OCI-LY1 (cell line): Measurements from ENCODE around the gene KEAP1.

Experiments used
- CTCF ChIP-seq: fragments of 200-600 bp; sonication (generic), shearing (Covaris generic); IDR thresholded peaks from 2 replicates; pipeline ENCODE4 v1.5.1; 2017; ENCODE audit warnings: mild to moderate bottlenecking, antibody characterized with exemption, low read length, moderate library complexity, mixed read lengths
- EZH2 ChIP-seq: fragments of 200-600 bp; sonication (generic), shearing (Covaris generic); IDR thresholded peaks from 2 replicates; pipeline ENCODE4 v1.8.0; 2017; ENCODE audit warnings: borderline replicate concordance, mixed run types, mild to moderate bottlenecking, antibody characterized with exemption, low read length, moderate library complexity, mixed read lengths

- TF ChIP-seq CTCF (no peak), EZH2 (no peak)
Observed at GRCh38 chr19:10453852-10454251, 49.3 kb downstream of the KEAP1 start.
